Measurements from ENCODE around the gene MAML2. TPM values are rescaled to one million over a fixed set of nuclear protein-coding genes. Genes with fewer than 3 reads are reported as not detected.

Gene MAML2
- total RNA-seq, 4 donors from 2014 or later = 34.2 to 49.8 (median 44.4) TPM

- DNase-seq (ENCODE audit: low spot score) (no peak), ATAC-seq (ENCODE audit: low FRiP score) (no peak)
- no peak for TF ChIP-seq CTCF (IDR thresholded peaks at IDR 0.05)
These were observed 256.9 kb downstream of the MAML2 start for GRCh38 chr11:96086111-96086510.

GRCh38 chr11:96085319-96085930, 257.6 kb downstream of the MAML2 start:
- TF ChIP-seq CTCF (IDR thresholded peaks at IDR 0.05) = no peak
- no peak for DNase-seq (ENCODE audit: low spot score)
- ATAC-seq (ENCODE audit: low FRiP score) = no peak

GRCh38 chr11:96084610-96085318, 258.2 kb downstream of the MAML2 start:
- no peak for ATAC-seq (ENCODE audit: low FRiP score)
- DNase-seq (ENCODE audit: low spot score) = no peak
- no peak for TF ChIP-seq CTCF (IDR thresholded peaks at IDR 0.05)

- no peak for TF ChIP-seq CTCF (IDR thresholded peaks at IDR 0.05)
- ATAC-seq (ENCODE audit: low FRiP score) (no peak), DNase-seq (ENCODE audit: low spot score) (no peak)
These were observed 260.1 kb downstream of the MAML2 start for GRCh38 chr11:96082936-96083335.

- no peak for TF ChIP-seq CTCF (IDR thresholded peaks at IDR 0.05)
- no peak for DNase-seq (ENCODE audit: low spot score)
These were observed 260.7 kb downstream of the MAML2 start for GRCh38 chr11:96082002-96082899.

GRCh38 chr11:96081561-96081960, 261.4 kb downstream of the MAML2 start:
- ATAC-seq (ENCODE audit: low FRiP score) = no peak
- TF ChIP-seq CTCF (IDR thresholded peaks at IDR 0.05) = no peak

More at GRCh38 chr11:96082002-96082899, 260.7 kb downstream of the MAML2 start:
- ATAC-seq (ENCODE audit: low FRiP score) = no peak

More at GRCh38 chr11:96081561-96081960, 261.4 kb downstream of the MAML2 start:
- no peak for DNase-seq (ENCODE audit: low spot score)

Measured in omental fat pad (tissue), 4 donors.